ENCODE measurements around the gene SUPT7L. TPM values are rescaled to one million over a fixed set of nuclear protein-coding genes. Genes with fewer than 3 reads are reported as not detected.

The SUPT7L gene
- total and polyA plus RNA-seq, 2 of the 13 experiments (the other 11 are each of a cell fraction or from before 2014, with no cell fraction given) = 32.9 to 77.5 TPM

GRCh38 chr2:27613985-27614384 is 49.4 kb downstream of the SUPT7L start (continued):
- TF ChIP-seq SAP130 (CRISPR knock-in tag; IDR thresholded peaks at IDR 0.05; ENCODE audit: low read depth) (0 out of 2 replicates have a peak, but pooled peaks have one; percentile 27), SOX6 (IDR thresholded peaks at IDR 0.05) (no peak), SOX6 (CRISPR knock-in tag; IDR thresholded peaks at IDR 0.05) (peak; percentile 69), SETDB1 (CRISPR knock-in tag; IDR thresholded peaks at IDR 0.05; ENCODE audit: borderline replicate concordance) (no peak), FOXP1 (IDR thresholded peaks at IDR 0.05) (no peak), FOXP1 (CRISPR knock-in tag; IDR thresholded peaks at IDR 0.05) (peak; percentile 46), HNF4A (CRISPR knock-in tag; IDR thresholded peaks at IDR 0.05) (peak; percentile 60), SOX5 (CRISPR knock-in tag; IDR thresholded peaks at IDR 0.05; ENCODE audit: borderline replicate concordance) (peak; percentile 59; the same call in 1 of the 2 replicates), PAXIP1 (CRISPR knock-in tag; conservative IDR thresholded peaks at IDR 0.05) (peak; percentile 53), AGO1 (IDR thresholded peaks at IDR 0.05; ENCODE audit: low read depth, low read length, poor library complexity, severe bottlenecking) (no peak), BRD4 (CRISPR knock-in tag; IDR thresholded peaks at IDR 0.05) (no peak), ARID5B (CRISPR knock-in tag; IDR thresholded peaks at IDR 0.05) (no peak)
